HuH-7 (cell line): ENCODE data around the gene STRN.
"Not testable (repeated sequence)": the region's sequence is repeated elsewhere in the genome, so short reads cannot be mapped to it uniquely, and the experiment has no call there.

Source experiments
- DNase-seq: peaks from one replicate; pipeline ENCODE4 v3.0.0; 2011; ENCODE audit warnings: low spot score

STRN gene

GRCh38 chr2:36963106-36963505 is 3.2 kb downstream of the STRN start:
- DNase-seq = no peak

GRCh38 chr2:36960773-36961172 is 5.6 kb downstream of the STRN start:
- DNase-seq = no peak

GRCh38 chr2:36960005-36960675 is 6.2 kb downstream of the STRN start:
- no peak for DNase-seq

DNA sequence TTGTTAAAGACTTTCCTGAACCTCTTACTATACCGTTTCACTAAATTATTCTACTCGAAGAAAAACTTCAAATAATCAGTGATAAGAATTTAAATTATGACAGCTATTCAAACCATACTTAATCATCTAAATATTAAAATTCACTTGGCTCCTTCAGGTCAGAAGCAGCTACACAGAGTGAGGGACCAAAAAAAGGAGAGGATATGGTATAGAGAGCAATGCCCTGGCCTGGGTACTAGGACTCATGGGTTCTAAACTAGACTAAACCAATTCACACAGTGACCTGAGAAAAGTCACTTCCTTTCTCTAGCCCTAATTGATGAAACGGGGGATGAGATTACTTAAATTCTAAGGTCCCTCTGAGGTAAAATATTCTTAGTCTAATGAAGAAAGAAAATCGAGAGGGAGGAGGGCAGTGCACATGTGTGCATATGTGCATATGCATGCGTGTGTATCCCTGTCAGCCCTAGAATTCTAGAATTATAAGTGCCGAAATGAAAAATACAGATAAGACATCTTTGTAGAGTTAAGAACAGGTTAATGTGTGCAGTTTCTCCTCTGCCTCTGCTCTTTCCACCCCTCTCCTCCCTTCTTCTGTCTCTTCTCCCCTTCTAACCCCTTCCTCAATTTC is 11.2 kb downstream of the STRN start:
- no peak for DNase-seq

DNA sequence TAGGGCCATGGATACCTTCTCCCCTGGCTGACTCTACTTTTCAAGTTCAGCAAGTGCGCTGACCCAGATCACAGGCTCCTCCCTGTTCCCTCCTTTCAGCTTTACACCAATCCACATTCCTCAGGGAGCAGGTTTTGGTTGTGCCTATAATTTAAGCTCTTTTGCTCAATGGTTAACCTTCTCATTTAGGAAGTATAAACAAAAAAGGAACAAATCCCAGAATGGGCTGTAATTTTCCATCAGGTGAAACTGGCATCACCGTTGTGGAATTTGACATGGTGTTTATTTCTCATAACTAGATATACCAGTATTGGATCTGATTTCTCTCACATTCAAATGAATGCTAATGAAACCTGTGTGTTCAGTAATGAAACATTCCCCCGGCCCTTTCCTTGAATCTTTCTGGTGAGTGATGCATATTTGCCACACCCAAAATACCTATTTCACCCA is 13.6 kb downstream of the STRN start:
- DNase-seq = no peak

DNA sequence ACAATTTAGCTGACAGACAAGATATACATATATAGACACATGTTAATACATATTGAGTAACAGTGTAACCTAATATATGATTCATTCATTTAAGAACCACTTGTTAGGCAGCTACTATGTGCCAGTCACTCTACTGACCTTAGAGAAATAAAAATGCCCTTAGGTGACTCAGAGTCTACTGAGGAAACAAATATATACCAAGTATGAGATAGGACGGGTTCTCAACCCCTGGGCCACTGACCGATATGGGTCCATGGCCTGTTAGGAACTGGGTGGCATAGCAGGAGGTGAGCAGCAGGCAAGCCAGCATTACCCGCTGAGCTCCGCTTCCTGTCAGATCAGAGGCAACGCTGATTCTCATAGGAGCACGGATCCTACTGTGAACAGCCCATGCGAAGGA is 14.8 kb downstream of the STRN start:
- DNase-seq = no peak

GRCh38 chr2:36951027-36951518 is 15.3 kb downstream of the STRN start:
- no peak for DNase-seq

GRCh38 chr2:36949845-36950244 is 16.5 kb downstream of the STRN start:
- no peak for DNase-seq

GRCh38 chr2:36945240-36945639 is 21.1 kb downstream of the STRN start:
- not testable (repeated sequence) for DNase-seq

GRCh38 chr2:36941867-36942266 is 24.5 kb downstream of the STRN start:
- DNase-seq = no peak

DNA sequence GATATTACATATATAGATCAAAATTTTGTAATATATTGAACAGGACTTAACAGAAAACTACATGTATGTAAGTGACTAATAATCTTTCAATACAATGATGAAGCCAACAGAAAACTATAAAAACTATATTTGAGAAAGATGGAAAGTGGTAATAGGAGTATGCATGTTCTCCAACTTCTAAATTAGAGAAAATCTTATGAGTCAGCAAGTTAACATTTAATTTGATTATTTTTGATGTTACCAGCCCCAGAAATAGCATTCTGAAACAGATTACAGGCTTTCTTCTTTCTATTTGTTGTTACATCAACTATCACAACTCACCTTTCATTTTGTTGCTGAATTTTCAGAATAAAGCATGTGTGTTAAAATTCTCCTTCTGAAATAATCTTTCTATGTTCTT is 29.8 kb downstream of the STRN start:
- not testable (repeated sequence) for DNase-seq

- not testable (repeated sequence) for DNase-seq
Observed at GRCh38 chr2:36931688-36932087, 34.6 kb downstream of the STRN start.

GRCh38 chr2:36930787-36931410 is 35.4 kb downstream of the STRN start:
- DNase-seq = not testable (repeated sequence)

DNA sequence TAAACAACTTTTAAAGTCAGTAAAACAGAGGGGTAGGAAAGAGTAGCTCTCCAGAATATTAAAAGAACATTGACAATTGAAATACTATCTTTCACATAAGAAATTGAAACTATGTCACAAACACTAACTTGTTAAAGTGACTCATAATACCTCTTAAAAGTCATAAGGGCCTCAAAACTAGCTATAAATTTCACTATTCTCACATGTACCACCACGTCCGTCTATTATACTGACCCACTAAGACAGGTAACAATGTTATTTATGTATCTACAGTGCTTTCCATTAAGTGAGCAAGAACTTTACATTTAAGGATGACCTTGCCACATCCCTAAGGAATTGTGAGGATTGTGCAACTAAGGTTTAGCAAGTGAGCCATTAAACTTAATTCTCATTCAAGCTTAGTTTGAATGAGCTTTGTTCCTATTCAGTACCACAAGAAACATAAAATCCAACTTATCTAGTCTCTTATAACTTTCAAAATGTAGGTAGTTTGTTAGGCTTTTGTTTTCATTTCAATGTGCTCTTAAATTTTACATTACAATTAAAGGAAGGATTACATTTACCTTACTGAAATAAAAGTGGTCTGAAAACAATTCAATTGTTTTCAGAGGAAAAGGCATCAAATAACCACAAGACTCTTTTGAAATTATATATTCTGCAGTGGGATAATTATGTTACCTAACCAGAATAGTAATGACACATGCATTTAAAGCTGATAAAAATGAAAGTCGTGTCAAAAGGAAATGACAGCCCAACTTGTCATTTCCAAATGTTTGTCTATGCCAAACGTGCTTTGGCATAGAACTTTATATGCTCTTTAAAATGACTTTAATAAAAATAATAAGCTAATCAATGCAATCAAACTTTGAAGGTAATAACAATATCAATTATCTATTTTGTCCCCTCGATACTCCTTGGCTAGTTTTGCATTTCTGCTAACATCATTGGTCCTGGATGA is 39.9 kb downstream of the STRN start:
- not testable (repeated sequence) for DNase-seq

DNA sequence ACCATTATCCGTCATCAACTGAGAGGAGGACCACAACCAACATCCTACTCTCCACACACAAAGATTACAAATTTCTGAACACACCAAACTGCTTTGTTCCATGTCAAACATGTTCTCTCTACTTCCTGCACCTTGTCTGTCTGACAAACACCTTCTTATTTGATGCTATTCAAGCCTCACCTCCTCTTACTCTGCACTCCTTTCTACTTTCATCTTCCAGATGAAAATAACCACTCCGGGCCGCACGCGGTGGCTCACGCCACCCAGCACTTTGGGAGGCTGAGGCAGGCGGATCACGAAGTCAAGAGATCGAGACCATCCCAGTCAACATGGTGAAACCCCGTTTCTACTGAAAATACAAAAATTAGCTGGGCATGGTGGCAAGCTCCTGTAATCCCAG is 43.7 kb downstream of the STRN start:
- not testable (repeated sequence) for DNase-seq

- no peak for DNase-seq
Observed at GRCh38 chr2:36921984-36922383, 44.4 kb downstream of the STRN start.

DNA sequence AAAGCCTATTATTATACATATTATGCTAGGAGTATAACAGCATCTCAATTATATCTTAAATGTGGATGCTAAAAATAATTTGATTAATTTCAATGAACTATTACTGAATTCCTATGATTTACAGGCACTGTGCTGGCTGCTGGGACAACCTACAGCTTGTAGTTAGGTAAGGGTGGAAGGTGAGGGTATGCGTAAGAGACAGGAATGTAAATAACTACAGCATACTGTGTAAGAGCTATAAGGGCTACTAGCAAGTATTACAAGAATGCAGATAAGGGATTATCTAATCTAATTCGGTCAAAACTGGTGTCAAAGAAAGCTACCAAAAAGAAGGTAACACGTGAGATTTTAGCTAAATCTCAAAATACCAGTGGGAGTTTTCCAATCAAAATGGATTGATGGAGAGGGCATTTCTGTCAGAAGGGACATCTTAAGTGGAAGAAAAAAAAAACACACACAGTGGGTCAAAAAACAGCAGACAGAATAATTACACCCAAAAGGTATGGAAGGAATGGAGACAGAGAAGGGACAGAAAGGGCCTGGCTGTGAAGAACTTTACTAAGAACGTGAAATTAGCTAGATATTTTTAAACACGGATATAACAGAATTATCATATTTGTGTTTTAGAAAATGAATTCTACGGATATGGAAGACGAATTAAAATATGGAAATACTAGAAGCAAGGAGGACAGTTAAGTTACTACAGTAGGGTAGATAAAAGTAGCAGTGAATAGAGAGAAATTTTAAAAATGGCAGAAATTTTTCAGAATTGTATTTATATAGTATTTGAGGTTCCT is 47.1 kb downstream of the STRN start:
- DNase-seq = peak; percentile 12

DNA sequence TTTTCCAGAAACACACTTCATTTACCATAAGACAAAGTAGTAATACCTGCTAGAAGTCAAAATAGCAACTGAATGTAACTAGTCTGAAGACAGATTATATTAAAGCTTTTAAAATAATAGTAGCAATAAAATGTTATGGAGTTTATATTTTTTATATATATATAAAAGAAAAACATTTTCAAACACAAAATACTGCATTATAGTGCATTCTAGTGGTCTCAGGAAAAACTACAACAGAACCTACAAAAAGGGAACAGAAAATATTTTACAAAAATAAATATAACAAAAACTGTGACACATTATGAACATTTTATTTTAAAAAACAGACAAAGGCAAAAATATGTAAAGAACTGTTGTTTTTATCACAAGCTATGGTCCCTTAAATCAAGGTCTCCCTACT is 48.0 kb downstream of the STRN start:
- no peak for DNase-seq

GRCh38 chr2:36915627-36916026 is 50.7 kb downstream of the STRN start:
- DNase-seq = no peak

DNA sequence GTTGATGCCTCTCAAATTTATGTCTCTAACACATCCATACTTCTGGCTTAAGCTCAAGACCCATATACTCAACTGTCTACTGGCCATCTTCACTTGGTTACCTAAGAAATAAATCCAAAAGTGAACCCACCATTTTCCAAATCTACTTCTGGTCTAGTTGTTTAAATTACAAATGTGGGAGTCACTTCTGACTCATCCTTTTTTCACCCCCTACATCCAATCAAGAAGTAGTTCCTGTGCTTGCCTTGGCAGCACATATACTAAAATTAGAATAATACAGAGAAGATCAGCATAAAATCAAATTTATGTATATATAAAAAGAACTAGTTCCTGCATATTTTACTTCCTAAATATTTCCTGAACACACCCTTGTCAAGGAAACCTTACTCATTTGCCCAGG is 53.6 kb downstream of the STRN start:
- no peak for DNase-seq

DNA sequence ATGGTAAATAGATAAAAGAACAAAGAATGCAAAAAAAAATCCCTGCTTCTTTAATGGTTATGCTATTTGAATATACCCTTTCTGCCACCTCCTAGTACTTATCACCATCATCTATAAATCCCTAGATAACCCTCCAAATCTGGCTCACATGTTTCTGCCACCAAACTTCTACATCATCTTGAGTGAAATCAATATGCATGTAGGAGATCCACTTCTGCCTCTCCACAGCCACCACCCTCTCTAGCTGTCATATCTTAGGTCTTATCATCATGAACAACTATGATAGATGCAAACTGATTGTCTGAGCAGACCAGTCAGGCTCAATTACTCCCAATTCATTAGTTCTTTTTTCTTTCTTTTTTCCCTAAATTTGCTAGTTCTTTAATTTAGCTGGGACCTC is 55.3 kb downstream of the STRN start:
- no peak for DNase-seq
